ENCODE measurements around the gene TMEM270. TPM values are rescaled to one million over a fixed set of nuclear protein-coding genes. Genes with fewer than 3 reads are reported as not detected.

The TMEM270 gene
- total RNA-seq, 1 donor from 2014 or later, result not detected

DNA sequence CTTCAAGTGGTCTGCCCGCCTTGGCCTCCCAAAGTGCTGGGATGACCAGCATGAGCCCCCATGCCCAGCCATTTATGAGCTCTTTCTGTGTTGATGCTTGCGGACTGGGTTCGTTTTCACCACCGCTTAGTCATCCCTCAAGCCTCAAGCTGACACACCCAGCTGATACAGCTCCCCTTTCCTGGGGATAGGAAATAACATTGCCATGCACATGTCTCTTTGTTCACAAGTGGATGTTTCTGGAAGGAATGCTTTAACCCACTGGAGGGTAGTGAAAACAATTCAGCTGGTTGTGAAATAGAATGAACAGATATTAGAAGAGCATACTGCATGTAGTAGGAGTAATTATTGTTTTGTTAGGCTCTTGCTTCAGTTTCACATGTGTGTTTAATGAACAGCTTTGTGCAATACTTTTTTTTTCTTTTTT, 10.2 kb upstream of the TMEM270 start:
- Mint-ChIP-seq H3K4me1 (peaks cover 35% of the 10 kb centered on the region), H3K27me3 (ENCODE audit: low read depth) (peaks cover 9% of the 10 kb centered on the region), H3K36me3 (no peaks in the 10 kb centered on the region), H3K27ac (peak overlapping the region; percentile 97), H3K9me3 (no peaks in the 10 kb centered on the region), H3K4me3 (no peak overlapping the region)
- DNase-seq (ENCODE audit: low spot score in 2 of 2, unreplicated experiment in 2 of 2), result no peak
- TF ChIP-seq, protein P1, sequence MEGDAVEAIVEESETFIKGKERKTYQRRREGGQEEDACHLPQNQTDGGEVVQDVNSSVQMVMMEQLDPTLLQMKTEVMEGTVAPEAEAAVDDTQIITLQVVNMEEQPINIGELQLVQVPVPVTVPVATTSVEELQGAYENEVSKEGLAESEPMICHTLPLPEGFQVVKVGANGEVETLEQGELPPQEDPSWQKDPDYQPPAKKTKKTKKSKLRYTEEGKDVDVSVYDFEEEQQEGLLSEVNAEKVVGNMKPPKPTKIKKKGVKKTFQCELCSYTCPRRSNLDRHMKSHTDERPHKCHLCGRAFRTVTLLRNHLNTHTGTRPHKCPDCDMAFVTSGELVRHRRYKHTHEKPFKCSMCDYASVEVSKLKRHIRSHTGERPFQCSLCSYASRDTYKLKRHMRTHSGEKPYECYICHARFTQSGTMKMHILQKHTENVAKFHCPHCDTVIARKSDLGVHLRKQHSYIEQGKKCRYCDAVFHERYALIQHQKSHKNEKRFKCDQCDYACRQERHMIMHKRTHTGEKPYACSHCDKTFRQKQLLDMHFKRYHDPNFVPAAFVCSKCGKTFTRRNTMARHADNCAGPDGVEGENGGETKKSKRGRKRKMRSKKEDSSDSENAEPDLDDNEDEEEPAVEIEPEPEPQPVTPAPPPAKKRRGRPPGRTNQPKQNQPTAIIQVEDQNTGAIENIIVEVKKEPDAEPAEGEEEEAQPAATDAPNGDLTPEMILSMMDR (IDR thresholded peaks at IDR 0.05; ENCODE audit: unreplicated experiment), result no peak

- H3K4me3 Mint-ChIP-seq, result no peak overlapping the region
- H3K36me3 Mint-ChIP-seq, result no peaks in the 10 kb centered on the region
- no peaks in the 10 kb centered on the region for H3K9me3 Mint-ChIP-seq
- H3K27ac Mint-ChIP-seq, result peak overlapping the region; percentile 97
- DNase-seq (ENCODE audit: low spot score in 2 of 2, unreplicated experiment in 2 of 2), result no peak
- H3K27me3 Mint-ChIP-seq (ENCODE audit: low read depth), result peaks cover 12% of the 10 kb centered on the region
- H3K4me1 Mint-ChIP-seq, result peaks cover 30% of the 10 kb centered on the region
- TF ChIP-seq, protein P1 (IDR thresholded peaks at IDR 0.05; ENCODE audit: unreplicated experiment), result no peak
Measured at GRCh38 chr7:73851410-73852338, 9.3 kb upstream of the TMEM270 start.

DNA sequence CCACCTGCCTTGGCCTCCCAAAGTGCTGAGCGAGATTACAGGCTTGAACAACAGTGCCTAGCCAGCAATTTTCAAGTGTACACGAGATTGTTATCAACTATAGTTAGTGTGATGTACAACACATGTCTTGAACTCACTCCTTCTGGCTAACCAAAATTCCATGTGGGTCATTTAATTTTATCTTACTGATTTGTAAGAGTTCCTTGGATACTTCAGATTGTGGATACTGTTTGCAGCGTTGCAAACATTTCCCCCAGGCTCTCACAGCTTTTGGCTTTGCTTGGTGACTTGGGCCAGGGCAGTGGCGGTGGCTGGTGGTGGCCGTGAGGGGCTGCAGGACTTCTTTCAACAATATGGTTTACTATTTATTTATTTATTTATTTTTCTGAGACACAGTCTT, 8.5 kb upstream of the TMEM270 start:
- Mint-ChIP-seq H3K4me1 (peaks cover 30% of the 10 kb centered on the region), H3K27me3 (ENCODE audit: low read depth) (peaks cover 18% of the 10 kb centered on the region), H3K9me3 (no peaks in the 10 kb centered on the region), H3K4me3 (no peak overlapping the region), H3K27ac (peak overlapping the region; percentile 97), H3K36me3 (no peaks in the 10 kb centered on the region)
- TF ChIP-seq, protein P1 (IDR thresholded peaks at IDR 0.05; ENCODE audit: unreplicated experiment), result no peak
- DNase-seq (ENCODE audit: low spot score in 2 of 2, unreplicated experiment in 2 of 2), result no peak

- Mint-ChIP-seq H3K4me1 (peaks cover 7% of the 10 kb centered on the region), H3K36me3 (no peaks in the 10 kb centered on the region), H3K27ac (no peak overlapping the region), H3K27me3 (ENCODE audit: low read depth) (peaks cover 19% of the 10 kb centered on the region), H3K4me3 (no peak overlapping the region), H3K9me3 (no peaks in the 10 kb centered on the region)
- DNase-seq (ENCODE audit: low spot score in 2 of 2, unreplicated experiment in 2 of 2), result no peak
- TF ChIP-seq, protein P1 (IDR thresholded peaks at IDR 0.05; ENCODE audit: unreplicated experiment), result no peak
Measured at GRCh38 chr7:73856941-73857340, 4.0 kb upstream of the TMEM270 start.

GRCh38 chr7:73858807-73859206, 2.2 kb upstream of the TMEM270 start:
- Mint-ChIP-seq H3K36me3 (no peaks in the 10 kb centered on the region), H3K4me3 (no peak overlapping the region), H3K9me3 (no peaks in the 10 kb centered on the region)

More at GRCh38 chr7:73858807-73859206, 2.2 kb upstream of the TMEM270 start:
- no peak for DNase-seq (ENCODE audit: low spot score in 2 of 2, unreplicated experiment in 2 of 2)
- Mint-ChIP-seq H3K27ac (no peak overlapping the region), H3K27me3 (ENCODE audit: low read depth) (peaks cover 19% of the 10 kb centered on the region), H3K4me1 (peaks cover 1% of the 10 kb centered on the region)
- TF ChIP-seq, protein P1 (IDR thresholded peaks at IDR 0.05; ENCODE audit: unreplicated experiment), result no peak

All from mesothelial cell of epicardium (in vitro differentiated cells).